ENCODE data around the gene CDKN1C. TPM values are rescaled to one million over a fixed set of nuclear protein-coding genes. Genes with fewer than 3 reads are reported as not detected.

Gene CDKN1C
- total RNA-seq, 1 donor from 2014 or later: 34.8 TPM

GRCh38 chr11:2887515-2888195 lies 2.1 kb upstream of the CDKN1C start:
- DNase-seq (ENCODE audit: low read depth): no peak
- TF ChIP-seq CTCF (IDR thresholded peaks at IDR 0.05; ENCODE audit: insufficient read depth, low read length, poor library complexity, severe bottlenecking): no peak
- Histone ChIP-seq H3K27me3 (ENCODE audit: control insufficient read depth, insufficient read depth, low read length) (peaks cover 2% of the 10 kb centered on the region), H3K4me3 (ENCODE audit: low read depth, low read length) (no peak overlapping the region), H3K36me3 (ENCODE audit: control insufficient read depth, insufficient read depth, low read length) (no peaks in the 10 kb centered on the region)

GRCh38 chr11:2886936-2887335 lies 1.4 kb upstream of the CDKN1C start:
- TF ChIP-seq CTCF (IDR thresholded peaks at IDR 0.05; ENCODE audit: insufficient read depth, low read length, poor library complexity, severe bottlenecking): no peak
- Histone ChIP-seq H3K4me3 (ENCODE audit: low read depth, low read length) (no peak overlapping the region), H3K27me3 (ENCODE audit: control insufficient read depth, insufficient read depth, low read length) (peaks cover 2% of the 10 kb centered on the region), H3K36me3 (ENCODE audit: control insufficient read depth, insufficient read depth, low read length) (no peaks in the 10 kb centered on the region)
- no peak for DNase-seq (ENCODE audit: low read depth)

- TF ChIP-seq CTCF (IDR thresholded peaks at IDR 0.05; ENCODE audit: insufficient read depth, low read length, poor library complexity, severe bottlenecking): peak; percentile 25
- no peaks in the 10 kb centered on the region for H3K36me3 ChIP-seq (ENCODE audit: control insufficient read depth, insufficient read depth, low read length)
- H3K4me3 ChIP-seq (ENCODE audit: low read depth, low read length): no peak overlapping the region
- no peak for DNase-seq (ENCODE audit: low read depth)
- peaks cover 2% of the 10 kb centered on the region for H3K27me3 ChIP-seq (ENCODE audit: control insufficient read depth, insufficient read depth, low read length)
Measured at GRCh38 chr11:2886191-2886894, 768 bp upstream of the CDKN1C start.

GRCh38 chr11:2885017-2885677 lies 428 bp downstream of the CDKN1C start:
- Histone ChIP-seq H3K27me3 (ENCODE audit: control insufficient read depth, insufficient read depth, low read length) (peaks cover 2% of the 10 kb centered on the region), H3K4me3 (ENCODE audit: low read depth, low read length) (peak overlapping the region; percentile 58), H3K36me3 (ENCODE audit: control insufficient read depth, insufficient read depth, low read length) (no peaks in the 10 kb centered on the region)
- peak; percentile 7 for TF ChIP-seq CTCF (IDR thresholded peaks at IDR 0.05; ENCODE audit: insufficient read depth, low read length, poor library complexity, severe bottlenecking)
- DNase-seq (ENCODE audit: low read depth): no peak

GRCh38 chr11:2883979-2884815 lies 1.4 kb downstream of the CDKN1C start:
- no peak for TF ChIP-seq CTCF (IDR thresholded peaks at IDR 0.05; ENCODE audit: insufficient read depth, low read length, poor library complexity, severe bottlenecking)
- Histone ChIP-seq H3K36me3 (ENCODE audit: control insufficient read depth, insufficient read depth, low read length) (no peaks in the 10 kb centered on the region), H3K4me3 (ENCODE audit: low read depth, low read length) (peak overlapping the region; percentile 56), H3K27me3 (ENCODE audit: control insufficient read depth, insufficient read depth, low read length) (peaks cover 2% of the 10 kb centered on the region)
- DNase-seq (ENCODE audit: low read depth): no peak

Data from kidney epithelial cell (primary cell).